K562 (cell line): ENCODE results near the gene PI16.

ENCODE experiments used
- ATF1 ChIP-seq, 2 experiments: fragments of 450-650 bp in 1 of 2; IDR thresholded peaks; 2 replicates each; pipeline ENCODE4 v1.6.1; 2016; ENCODE audit warnings: missing compliant biosample characterization in 1 of 2, missing genetic modification characterization in 1 of 2
- MEF2D ChIP-seq: conservative IDR thresholded peaks from 2 replicates; pipeline ENCODE4 v1.6.1; 2016; ENCODE audit warnings: low read depth, missing genetic modification characterization, missing compliant biosample characterization
- SREBF2 ChIP-seq: sonication (generic); formaldehyde crosslinking; IDR thresholded peaks from 2 replicates; pipeline ENCODE4 v1.4.0; 2020; ENCODE audit warnings: mild to moderate bottlenecking, missing genetic modification reagents
- ZBTB34 ChIP-seq: fragments of 250-450 bp; sonication (Bioruptor Pico); IDR thresholded peaks from 2 replicates; pipeline ENCODE4 v1.8.0; 2021; ENCODE audit warnings: mild to moderate bottlenecking, moderate library complexity

GRCh38 chr6:36971921-36972673 is 17.6 kb downstream of the PI16 start:
- TF ChIP-seq SREBF2 = no peak
- no peak for TF ChIP-seq ZBTB34 (CRISPR knock-in tag)
- no peak for TF ChIP-seq MEF2D
- TF ChIP-seq ATF1 (CRISPR knock-in tag; IDR thresholded peaks at IDR 0.05) = no peak
- no peak for TF ChIP-seq ATF1 (tag; IDR thresholded peaks at IDR 0.05)
